GM12891 (cell line): Measurements from ENCODE around the gene PRKCE.

Experiments used
- DNase-seq: peaks from one replicate; pipeline ENCODE4 v3.0.0; 2011; ENCODE audit warnings: low spot score; ENCODE audit not compliant: insufficient read length
- FAIRE-seq: peaks from 2 replicates; lab custom pipeline; 2011; peaks lifted over from hg19 to GRCh38; lab: Jason Lieb, UNC
- PAX5 ChIP-seq: IDR thresholded peaks from 2 replicates; pipeline ENCODE4 v1.6.1; 2011; ENCODE audit warnings: low read length, moderate library complexity, mild to moderate bottlenecking; ENCODE audit not compliant: insufficient read depth, severe bottlenecking
- POLR2A ChIP-seq: IDR thresholded peaks from 2 replicates; pipeline ENCODE4 v1.6.1; 2011; ENCODE audit warnings: low read depth, low read length, control low read depth
- POLR2AphosphoS5 ChIP-seq: IDR thresholded peaks from 2 replicates; pipeline ENCODE4 v1.6.1; 2011; ENCODE audit warnings: low read depth, low read length, control low read depth
- POU2F2 ChIP-seq: IDR thresholded peaks from 2 replicates; pipeline ENCODE4 v1.6.1; 2011; ENCODE audit warnings: low read depth, mild to moderate bottlenecking, control low read depth, low read length, moderate library complexity
- SPI1 ChIP-seq: IDR thresholded peaks from 2 replicates; pipeline ENCODE4 v1.6.1; 2011; ENCODE audit warnings: low read depth, low read length, control low read depth
- TAF1 ChIP-seq: IDR thresholded peaks from 2 replicates; pipeline ENCODE4 v1.6.1; 2011; ENCODE audit warnings: low read depth, low read length, control low read depth

The PRKCE gene

DNA sequence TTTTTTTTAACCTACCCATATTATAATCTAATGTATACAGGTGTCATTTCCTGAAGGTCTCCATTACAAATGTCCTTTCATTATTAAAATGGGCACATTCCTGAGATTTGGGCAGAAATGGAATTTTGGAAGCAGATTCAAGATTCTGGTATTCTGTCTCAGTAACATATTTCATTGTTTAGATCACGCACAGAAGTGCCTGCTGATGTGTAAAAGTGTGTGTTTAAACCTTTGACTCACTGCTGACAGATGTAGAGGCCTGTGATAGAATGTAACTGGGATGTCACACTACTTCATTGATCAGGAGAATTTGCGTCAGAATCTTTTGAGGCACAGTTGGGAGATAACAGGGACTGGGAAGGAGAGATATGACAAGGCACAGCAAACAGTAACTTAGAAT, 368.9 kb downstream of the PRKCE start:
- FAIRE-seq = no peak
- no peak for TF ChIP-seq POLR2A
- TF ChIP-seq SPI1 = no peak
- TF ChIP-seq PAX5 = no peak
- no peak for TF ChIP-seq POLR2AphosphoS5
- no peak for TF ChIP-seq TAF1
- TF ChIP-seq POU2F2 = no peak
- no peak for DNase-seq

DNA sequence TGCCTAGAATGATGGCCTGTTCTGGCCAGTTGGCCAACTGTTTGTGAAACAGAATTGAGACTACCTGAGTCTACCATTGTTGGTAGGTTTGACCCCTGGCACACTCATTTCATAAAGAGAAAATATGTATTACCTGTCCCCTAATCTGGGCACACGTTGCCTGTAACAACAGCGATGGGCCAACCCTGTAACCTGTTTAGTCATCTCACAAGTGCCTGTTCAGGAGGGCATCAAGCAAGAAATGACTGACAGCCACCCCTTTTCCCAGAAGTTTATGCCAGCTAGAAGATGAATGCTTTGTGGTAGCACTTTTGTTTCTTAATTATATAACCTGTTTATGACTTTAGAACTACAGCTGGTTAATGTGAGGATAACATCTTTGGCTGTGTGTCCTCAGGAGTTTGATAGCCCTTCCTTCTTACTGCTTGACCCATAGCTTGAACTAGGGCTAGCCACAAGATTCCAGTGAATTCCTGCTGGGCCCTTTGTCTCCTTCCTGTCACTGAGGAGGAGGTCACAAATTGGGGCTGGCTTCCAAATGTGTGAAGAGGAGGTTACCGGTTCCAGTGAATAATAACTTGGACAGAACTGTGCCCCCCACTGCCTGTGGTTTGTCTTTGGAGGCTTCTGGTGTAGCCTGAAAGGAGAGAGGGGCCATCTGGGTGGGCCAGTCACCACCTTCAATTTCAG, 371.8 kb downstream of the PRKCE start:
- TF ChIP-seq PAX5 = no peak
- TF ChIP-seq TAF1 = no peak
- TF ChIP-seq POLR2AphosphoS5 = no peak
- TF ChIP-seq POU2F2 = no peak
- TF ChIP-seq POLR2A = no peak
- TF ChIP-seq SPI1 = no peak
- DNase-seq (no peak), FAIRE-seq (no peak)

DNA sequence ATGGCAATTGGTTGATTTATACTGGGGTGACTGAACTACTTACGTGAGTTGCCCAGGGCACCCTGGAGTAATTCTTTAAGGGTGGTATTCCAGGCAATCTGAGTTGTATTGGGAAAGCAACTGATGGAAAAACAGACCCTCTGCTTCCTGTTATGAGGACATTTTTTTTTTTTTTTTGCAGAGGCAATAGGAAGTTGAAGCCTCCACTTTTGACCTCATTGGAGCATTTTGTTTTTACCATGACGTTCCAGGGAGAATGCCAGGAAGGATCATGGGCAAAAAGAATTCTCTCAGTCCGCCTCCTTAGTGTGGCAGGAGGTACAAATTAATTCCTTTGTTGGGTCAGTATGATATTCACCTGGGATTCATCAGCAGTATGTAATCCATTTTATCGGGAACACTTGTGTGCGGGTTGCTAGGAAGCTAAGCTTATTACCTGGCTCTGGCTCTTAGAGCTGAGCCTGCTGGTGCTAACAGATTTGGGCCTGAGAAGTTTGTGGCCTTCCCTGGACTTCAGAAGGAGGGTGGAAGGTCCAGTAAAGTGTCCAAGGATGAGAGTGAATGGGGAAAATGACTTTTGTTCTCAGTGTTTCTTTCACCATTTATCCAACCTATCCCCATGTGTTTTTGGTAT, 372.8 kb downstream of the PRKCE start:
- no peak for DNase-seq
- no peak for FAIRE-seq
- no peak for TF ChIP-seq POLR2AphosphoS5
- no peak for TF ChIP-seq POU2F2
- no peak for TF ChIP-seq SPI1
- no peak for TF ChIP-seq TAF1
- TF ChIP-seq POLR2A = no peak
- no peak for TF ChIP-seq PAX5

DNA sequence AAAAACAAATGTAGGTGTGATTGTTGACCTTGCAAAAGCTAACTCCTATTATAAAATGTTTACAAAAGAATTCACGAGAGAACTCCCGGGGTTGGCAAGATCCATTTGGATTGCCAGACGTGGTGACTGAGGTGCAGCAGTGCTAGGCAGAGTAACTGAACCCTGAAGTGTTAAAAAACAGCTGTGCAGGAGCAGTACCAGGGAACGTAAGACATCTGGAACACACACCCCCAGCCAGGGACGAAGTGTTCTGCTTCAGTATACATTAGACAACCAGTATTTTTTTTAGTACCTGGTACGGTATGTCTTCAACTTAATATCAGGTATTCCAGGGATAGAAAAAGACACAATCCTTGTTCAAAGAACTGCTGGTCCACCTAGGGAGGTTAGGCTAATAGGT, 373.6 kb downstream of the PRKCE start:
- TF ChIP-seq SPI1 (no peak), POU2F2 (no peak)
- DNase-seq (no peak), FAIRE-seq (no peak)

DNA sequence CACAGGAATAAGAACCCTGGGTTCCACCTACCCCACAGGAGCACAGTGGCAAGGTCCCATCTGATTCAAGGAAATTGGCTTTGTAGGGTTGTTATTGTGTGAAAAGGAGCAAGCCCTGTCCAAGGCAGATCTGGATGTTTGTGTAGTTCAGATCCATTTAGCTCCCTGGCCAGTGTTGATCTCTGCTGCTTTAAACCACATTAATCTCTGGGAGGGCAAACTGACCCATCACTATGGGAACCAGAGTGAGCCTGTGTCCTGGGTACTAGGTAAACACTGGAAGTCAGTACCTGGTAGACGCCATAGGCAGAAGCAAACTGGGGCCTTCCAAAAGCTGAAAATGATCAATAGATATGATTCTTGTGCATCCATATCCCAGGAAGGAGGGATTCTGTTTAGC, 374.2 kb downstream of the PRKCE start:
- FAIRE-seq (no peak), DNase-seq (no peak)
- TF ChIP-seq POU2F2 (no peak), POLR2A (no peak), POLR2AphosphoS5 (no peak), SPI1 (no peak), TAF1 (no peak), PAX5 (no peak)

DNA sequence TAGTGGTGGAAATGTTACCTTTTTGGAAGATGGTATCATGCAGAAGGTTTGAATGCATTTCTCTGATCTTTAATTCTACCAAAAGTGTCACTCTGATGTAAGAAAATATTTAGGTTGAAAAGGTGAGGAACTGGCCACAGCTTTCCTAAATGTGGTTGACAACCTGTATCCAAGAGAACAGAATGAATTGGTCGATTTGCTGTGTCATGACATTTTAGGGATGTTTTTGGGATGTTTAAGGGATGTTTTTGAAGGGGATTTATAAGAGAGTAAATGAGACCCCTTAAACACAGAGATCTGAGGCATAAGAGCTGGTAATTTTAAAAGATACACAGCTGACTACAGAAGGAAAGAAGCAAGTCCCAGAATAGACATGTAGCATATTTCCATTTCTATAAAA, 375.0 kb downstream of the PRKCE start:
- FAIRE-seq = no peak
- TF ChIP-seq POLR2A (no peak), SPI1 (no peak), TAF1 (no peak), POLR2AphosphoS5 (no peak), PAX5 (no peak), POU2F2 (no peak)
- DNase-seq = no peak

DNA sequence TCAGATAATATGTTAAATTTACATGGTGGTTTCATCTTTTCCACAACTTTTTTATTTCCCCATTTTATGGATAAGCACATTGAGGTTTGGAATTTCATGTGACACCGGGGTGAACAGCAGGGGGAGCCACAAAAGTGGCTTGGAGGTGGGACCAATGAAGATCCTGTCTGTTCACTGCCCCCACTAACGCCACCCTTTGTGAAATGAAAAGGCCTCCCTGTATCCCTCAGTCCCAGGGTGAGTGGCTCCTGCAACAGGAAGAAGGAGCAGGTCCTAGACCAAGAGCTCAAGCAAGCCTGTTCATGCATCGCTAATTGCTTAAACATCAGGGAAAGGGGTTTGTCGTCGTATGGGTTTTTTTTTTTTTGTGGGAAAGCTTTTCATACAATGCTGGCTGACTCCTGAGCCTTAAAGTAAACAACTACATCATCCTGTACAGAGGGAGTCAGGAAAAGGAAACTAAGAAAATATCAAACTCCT, 377.9 kb downstream of the PRKCE start:
- no peak for FAIRE-seq
- TF ChIP-seq SPI1 (no peak), PAX5 (no peak), TAF1 (no peak), POU2F2 (no peak), POLR2AphosphoS5 (no peak), POLR2A (no peak)
- no peak for DNase-seq

DNA sequence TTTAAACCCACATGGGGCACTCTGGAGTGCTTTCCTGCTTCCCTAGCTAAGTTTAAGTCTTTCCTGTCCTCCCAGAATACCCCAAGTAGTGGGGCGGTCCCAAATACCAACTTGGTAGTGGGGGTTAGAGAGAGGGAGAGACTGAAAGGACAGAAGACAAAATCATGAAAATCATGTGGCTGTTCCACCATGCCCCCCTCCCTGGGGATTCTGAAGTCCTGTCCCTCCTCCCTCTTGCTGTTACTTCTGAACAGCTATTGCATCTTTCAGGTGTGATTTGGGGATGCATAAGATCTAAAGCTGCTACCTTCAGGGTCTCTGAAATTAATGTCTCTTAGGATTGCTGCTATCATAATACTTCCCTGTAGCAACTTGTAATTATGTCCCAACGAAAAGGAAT, 378.9 kb downstream of the PRKCE start:
- FAIRE-seq (no peak), DNase-seq (no peak)
- TF ChIP-seq POU2F2 (no peak), POLR2A (no peak), TAF1 (no peak), POLR2AphosphoS5 (no peak), SPI1 (no peak), PAX5 (no peak)

DNA sequence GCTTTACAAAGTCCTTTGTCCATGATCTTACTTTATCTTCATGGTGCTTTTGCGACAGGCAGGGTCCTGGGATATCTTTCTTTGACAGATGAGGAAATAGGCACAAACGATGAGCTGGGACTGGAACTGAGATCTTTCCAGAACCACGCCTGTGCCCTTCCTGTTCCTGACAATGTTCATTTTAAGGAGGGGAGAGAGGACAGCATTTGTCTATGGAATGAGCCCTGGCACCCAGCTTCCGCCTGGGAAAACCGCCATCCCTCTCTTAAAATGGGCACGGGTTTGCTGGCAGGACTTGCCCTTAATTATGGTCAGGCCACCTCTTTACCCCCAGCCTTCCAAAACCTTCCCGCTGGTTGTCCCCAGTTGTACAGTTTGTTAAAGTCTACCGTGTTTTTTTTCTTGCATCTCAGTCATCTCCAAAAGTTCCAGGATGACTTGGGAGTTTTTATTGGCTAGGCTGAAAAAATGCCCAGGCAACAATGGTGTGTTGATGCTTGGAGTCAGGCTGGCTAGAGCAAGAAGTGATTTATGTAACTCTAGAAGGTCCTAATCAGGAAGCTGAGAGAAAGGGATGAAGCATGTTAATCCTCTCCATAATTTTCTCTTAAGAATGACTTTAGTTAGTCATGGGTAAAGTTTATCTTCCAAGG, 380.8 kb downstream of the PRKCE start:
- FAIRE-seq (no peak), DNase-seq (no peak)
- TF ChIP-seq TAF1 (no peak), POLR2AphosphoS5 (no peak)

DNA sequence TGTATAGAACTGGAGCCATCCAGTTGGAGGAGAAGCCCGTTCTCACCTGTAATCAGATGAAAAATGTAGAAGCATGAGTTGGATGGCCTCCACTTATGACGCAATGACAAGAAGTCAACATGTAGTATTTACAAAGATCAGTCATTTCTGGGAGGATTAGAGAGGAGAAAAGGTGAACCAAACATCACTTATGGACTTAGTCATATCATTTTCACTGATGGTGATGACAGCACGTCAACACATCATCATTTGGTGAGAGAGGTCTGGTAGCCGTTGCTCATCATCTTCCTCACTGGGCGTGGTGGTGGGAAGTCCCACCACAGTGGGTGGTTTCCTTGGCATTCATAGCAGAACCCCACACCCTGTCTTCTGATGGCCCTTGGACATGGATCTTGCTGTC, 381.5 kb downstream of the PRKCE start:
- TF ChIP-seq POLR2AphosphoS5 (peak; percentile 29; the same call in 1 of the 2 replicates), POU2F2 (no peak)

More for the DNA sequence above, 381.5 kb downstream of the PRKCE start:
- no peak for FAIRE-seq
- no peak for DNase-seq
